Measurements from ENCODE around the gene CRYBA4.

Gene CRYBA4

GRCh38 chr22:26674211-26675190, 52.7 kb downstream of the CRYBA4 start:
- H3K36me3 ChIP-seq (ENCODE audit: control insufficient read depth, insufficient read depth, low read length), result no peaks in the 10 kb centered on the region
- peak overlapping the region; percentile 2 for H3K4me3 ChIP-seq (ENCODE audit: low read length)
- no peaks in the 10 kb centered on the region for H3K27me3 ChIP-seq (ENCODE audit: control insufficient read depth, insufficient read depth, low read length)
- no peak overlapping the region for H3K27ac ChIP-seq (ENCODE audit: low read depth, low read length)
- H3K9ac ChIP-seq (ENCODE audit: low read length), result no peak overlapping the region
- peaks cover 9% of the 10 kb centered on the region for H3K4me1 ChIP-seq (ENCODE audit: control insufficient read depth, insufficient read depth, low read length)

GRCh38 chr22:26675687-26676268, 54.0 kb downstream of the CRYBA4 start:
- Histone ChIP-seq H3K4me3 (ENCODE audit: low read length) (no peak overlapping the region), H3K9ac (ENCODE audit: low read length) (no peak overlapping the region), H3K4me1 (ENCODE audit: control insufficient read depth, insufficient read depth, low read length) (peaks cover 9% of the 10 kb centered on the region), H3K27ac (ENCODE audit: low read depth, low read length) (no peak overlapping the region), H3K27me3 (ENCODE audit: control insufficient read depth, insufficient read depth, low read length) (no peaks in the 10 kb centered on the region), H3K36me3 (ENCODE audit: control insufficient read depth, insufficient read depth, low read length) (peaks cover 7% of the 10 kb centered on the region)

- H3K27me3 ChIP-seq (ENCODE audit: control insufficient read depth, insufficient read depth, low read length), result no peaks in the 10 kb centered on the region
- H3K36me3 ChIP-seq (ENCODE audit: control insufficient read depth, insufficient read depth, low read length), result peaks cover 8% of the 10 kb centered on the region
- peaks cover 7% of the 10 kb centered on the region for H3K4me1 ChIP-seq (ENCODE audit: control insufficient read depth, insufficient read depth, low read length)
- no peak overlapping the region for H3K9ac ChIP-seq (ENCODE audit: low read length)
- no peak overlapping the region for H3K4me3 ChIP-seq (ENCODE audit: low read length)
- H3K27ac ChIP-seq (ENCODE audit: low read depth, low read length), result no peak overlapping the region
Observed at GRCh38 chr22:26677217-26677616, 55.5 kb downstream of the CRYBA4 start.

GRCh38 chr22:26679003-26679629, 57.4 kb downstream of the CRYBA4 start:
- Histone ChIP-seq H3K9ac (ENCODE audit: low read length) (no peak overlapping the region), H3K36me3 (ENCODE audit: control insufficient read depth, insufficient read depth, low read length) (peaks cover 9% of the 10 kb centered on the region), H3K27me3 (ENCODE audit: control insufficient read depth, insufficient read depth, low read length) (no peaks in the 10 kb centered on the region), H3K27ac (ENCODE audit: low read depth, low read length) (no peak overlapping the region), H3K4me3 (ENCODE audit: low read length) (no peak overlapping the region), H3K4me1 (ENCODE audit: control insufficient read depth, insufficient read depth, low read length) (no peaks in the 10 kb centered on the region)

All from rectal smooth muscle tissue (tissue), 1 donor.